GM19463 (cell line): ENCODE data around the gene CD48.

ENCODE experiments used
- ATAC-seq: cut with Tn5 transposase; IDR thresholded peaks from one replicate; pipeline ENCODE4 v1.9.1; 2021; ENCODE audit warnings: mild to moderate bottlenecking, moderate library complexity; ENCODE audit not compliant: unreplicated experiment

Gene CD48

DNA sequence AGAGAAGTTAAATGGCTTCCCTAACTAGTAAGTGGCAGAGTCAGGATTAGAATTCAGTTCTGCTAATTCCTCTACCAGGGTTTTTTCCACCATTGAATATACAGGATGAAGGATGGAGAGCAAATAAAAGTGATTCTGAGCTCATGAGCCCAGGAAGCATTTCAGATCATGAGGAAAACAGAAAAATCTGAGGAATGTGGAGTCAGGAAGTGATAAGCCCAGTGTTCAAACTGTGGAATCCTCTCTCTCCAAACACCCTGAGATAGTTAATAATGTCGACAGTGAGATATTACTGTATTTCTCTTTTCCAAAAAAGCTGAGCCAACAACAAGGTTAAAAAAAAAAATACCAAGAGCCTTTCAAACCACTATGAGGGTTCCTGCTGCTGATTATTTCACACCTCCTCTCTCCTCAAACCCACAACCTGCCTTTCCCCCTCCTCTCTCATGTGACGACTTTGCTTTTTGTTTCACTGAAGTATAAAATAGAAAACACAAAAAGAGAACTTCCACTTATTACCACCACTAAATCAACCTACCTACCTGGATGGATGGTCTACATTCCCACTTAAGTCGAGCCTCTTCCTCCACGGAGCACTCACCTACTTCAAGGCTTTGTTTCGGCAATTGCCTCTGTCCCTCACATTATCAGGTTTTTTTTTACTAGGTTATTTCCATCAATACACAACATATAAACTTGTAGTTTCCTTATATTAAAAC is 73.6 kb downstream of the CD48 start:
- ATAC-seq, result no peak

DNA sequence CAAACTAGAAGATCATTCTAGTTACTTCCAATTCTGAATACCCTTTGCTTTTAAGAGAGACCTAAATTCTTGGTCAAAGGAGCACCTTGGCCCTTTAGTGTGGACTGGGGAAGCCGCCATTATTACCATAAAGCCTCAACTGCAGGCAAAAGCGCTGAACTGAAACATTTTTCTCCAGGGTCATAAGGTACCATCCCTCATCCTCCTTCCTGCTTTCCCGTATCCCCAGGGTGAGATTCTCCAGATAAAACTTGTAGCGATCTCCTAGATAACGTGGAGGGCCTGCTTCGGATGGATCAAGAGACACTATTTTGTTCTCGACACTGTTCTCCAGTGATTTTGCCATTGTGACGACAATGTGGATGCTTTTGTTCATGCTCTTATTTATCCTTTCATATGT is 74.6 kb downstream of the CD48 start:
- no peak for ATAC-seq

GRCh38 chr1:160636547-160636946 is 75.1 kb downstream of the CD48 start:
- ATAC-seq, result no peak

DNA sequence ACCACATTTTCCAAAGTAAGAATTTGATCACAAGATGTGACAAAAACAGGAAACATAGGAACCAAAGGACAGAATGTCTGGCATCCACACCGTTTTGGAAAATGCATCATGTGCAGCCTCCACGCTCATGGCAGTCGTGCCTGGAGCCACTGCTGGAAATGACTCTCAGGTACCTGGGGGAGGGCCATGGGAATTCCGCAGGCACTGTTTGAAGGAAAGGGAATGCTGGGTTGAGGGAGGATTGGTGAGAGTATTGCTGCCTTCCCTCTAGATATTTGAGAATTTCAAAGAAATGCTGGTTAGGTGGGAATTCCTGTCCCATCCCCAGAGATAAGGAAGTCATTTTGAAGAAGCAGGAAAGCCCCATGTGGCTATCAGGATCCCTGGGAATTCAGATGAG is 75.5 kb downstream of the CD48 start:
- ATAC-seq, result no peak

- ATAC-seq, result no peak
Measured at GRCh38 chr1:160634543-160635491, 76.8 kb downstream of the CD48 start.

GRCh38 chr1:160633330-160633903 is 78.2 kb downstream of the CD48 start:
- ATAC-seq, result no peak

GRCh38 chr1:160631983-160632625 is 79.5 kb downstream of the CD48 start:
- ATAC-seq, result no peak

DNA sequence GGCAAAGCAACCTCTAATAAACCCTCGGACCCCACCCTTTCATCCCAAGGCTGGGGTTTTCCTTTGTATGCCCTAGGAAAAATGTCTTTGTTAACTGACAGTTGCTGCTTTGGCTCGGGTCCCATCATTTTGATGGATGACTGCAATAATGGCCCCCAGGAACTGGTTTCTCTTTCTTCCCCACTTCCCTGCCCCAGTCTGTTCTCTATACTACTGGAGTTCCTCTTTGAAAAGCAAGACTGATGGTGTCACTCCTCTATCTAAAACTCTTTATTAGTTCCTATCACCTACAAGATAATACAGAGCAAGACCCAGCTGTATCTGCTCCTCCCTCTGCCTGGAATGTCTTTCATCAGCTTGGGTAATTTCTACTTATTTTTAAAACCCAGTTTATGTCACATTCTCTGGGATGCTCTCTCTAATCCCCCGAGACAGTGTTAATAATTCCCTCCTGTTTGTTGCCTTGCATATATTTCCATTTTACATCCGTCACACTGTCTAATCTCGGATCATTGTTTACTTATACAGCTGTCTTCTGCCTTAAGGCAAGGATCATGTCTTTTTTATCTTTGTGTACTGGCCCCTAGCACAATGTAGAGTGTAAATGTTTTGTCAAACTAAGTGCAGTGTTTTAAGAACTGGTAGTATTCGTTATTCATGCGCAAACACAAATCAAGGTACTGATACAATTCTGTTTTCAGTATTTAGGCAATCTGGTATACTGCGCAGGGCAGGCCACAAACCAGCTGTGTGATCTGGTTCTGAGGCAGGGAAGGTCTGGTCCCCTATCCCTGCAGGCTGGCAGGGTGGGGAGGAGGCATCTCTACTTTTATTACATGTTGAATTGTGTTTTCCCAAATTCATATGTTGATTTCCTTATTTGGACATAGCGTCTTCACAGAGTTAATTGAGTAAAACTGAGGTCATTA is 80.8 kb downstream of the CD48 start:
- no peak for ATAC-seq

GRCh38 chr1:160629286-160630210 is 82.1 kb downstream of the CD48 start:
- no peak for ATAC-seq

DNA sequence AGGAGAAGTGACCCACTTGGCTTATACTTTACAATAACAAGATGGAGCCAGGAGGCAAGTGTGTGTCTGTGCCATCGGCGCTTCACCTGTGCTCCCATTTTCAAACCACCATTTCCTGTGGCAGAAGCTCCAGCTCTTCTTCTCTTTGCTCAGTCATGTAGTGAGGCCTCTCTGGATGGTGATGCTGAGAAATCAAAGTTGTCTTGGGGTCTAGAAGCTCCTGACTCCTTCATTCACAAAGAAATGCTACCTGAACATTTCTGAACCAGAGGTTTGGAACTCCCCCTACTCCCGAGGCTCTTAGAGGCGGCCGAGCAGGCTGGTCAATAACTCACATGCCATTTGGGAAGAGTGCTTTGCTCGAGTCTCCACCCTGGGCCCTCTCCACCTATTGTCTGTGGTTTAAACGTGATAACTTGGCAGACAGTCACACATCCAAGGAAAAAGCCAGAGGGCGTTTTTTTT is 82.8 kb downstream of the CD48 start:
- no peak for ATAC-seq
